Fibroblast of upper back skin (primary cell): ENCODE results near the gene DDX51.

ENCODE experiments used
- DNase-seq: peaks from one replicate; pipeline ENCODE4 v3.0.0-alpha.2; 2013

DDX51 gene

GRCh38 chr12:132179431-132180362 is 35.6 kb upstream of the DDX51 start:
- no peak for DNase-seq

- DNase-seq = no peak
These were observed 34.8 kb upstream of the DDX51 start for GRCh38 chr12:132178801-132179401.

- no peak for DNase-seq
These were observed 34.2 kb upstream of the DDX51 start for GRCh38 chr12:132178316-132178715.

- DNase-seq = no peak
These were observed 32.9 kb upstream of the DDX51 start for GRCh38 chr12:132176920-132177551.

- no peak for DNase-seq
These were observed 32.3 kb upstream of the DDX51 start for GRCh38 chr12:132176385-132176919.

- no peak for DNase-seq
These were observed 31.6 kb upstream of the DDX51 start for GRCh38 chr12:132175496-132176384.

- DNase-seq = no peak
These were observed 30.8 kb upstream of the DDX51 start for GRCh38 chr12:132174839-132175490.

- DNase-seq = no peak
These were observed 30.1 kb upstream of the DDX51 start for GRCh38 chr12:132174015-132174838.

GRCh38 chr12:132173135-132174014 is 29.3 kb upstream of the DDX51 start:
- DNase-seq = no peak

- no peak for DNase-seq
These were observed 28.5 kb upstream of the DDX51 start for GRCh38 chr12:132172619-132173018.

GRCh38 chr12:132171968-132172521 is 27.9 kb upstream of the DDX51 start:
- DNase-seq = no peak

- no peak for DNase-seq
These were observed 27.3 kb upstream of the DDX51 start for GRCh38 chr12:132171293-132171967.

- no peak for DNase-seq
These were observed 26.6 kb upstream of the DDX51 start for GRCh38 chr12:132170637-132171292.

GRCh38 chr12:132170094-132170636 is 26.0 kb upstream of the DDX51 start:
- peak; percentile 76 for DNase-seq

GRCh38 chr12:132169376-132169775 is 25.3 kb upstream of the DDX51 start:
- DNase-seq = no peak

GRCh38 chr12:132168311-132169031 is 24.4 kb upstream of the DDX51 start:
- no peak for DNase-seq

- DNase-seq = no peak
These were observed 23.6 kb upstream of the DDX51 start for GRCh38 chr12:132167611-132168310.
